Mucosa of gallbladder (tissue), 1 donor: ENCODE measurements around the gene MCC. TPM values are rescaled to one million over a fixed set of nuclear protein-coding genes. Genes with fewer than 3 reads are reported as not detected.

ENCODE experiments used
- DNase-seq: peaks from one replicate; pipeline ENCODE4 v3.0.0-alpha.2; 2020; ENCODE audit warnings: low spot score
- total RNA-seq: library from RNA; stranded (reverse); gene quantifications from one replicate; pipeline ENCODE4 v1.2.1, GENCODE V29; 2021
- donor health status: DM: no; HTN: no; CAD: no.

The MCC gene
- total RNA-seq, 1 donor from 2014 or later: 12.2 TPM

DNA sequence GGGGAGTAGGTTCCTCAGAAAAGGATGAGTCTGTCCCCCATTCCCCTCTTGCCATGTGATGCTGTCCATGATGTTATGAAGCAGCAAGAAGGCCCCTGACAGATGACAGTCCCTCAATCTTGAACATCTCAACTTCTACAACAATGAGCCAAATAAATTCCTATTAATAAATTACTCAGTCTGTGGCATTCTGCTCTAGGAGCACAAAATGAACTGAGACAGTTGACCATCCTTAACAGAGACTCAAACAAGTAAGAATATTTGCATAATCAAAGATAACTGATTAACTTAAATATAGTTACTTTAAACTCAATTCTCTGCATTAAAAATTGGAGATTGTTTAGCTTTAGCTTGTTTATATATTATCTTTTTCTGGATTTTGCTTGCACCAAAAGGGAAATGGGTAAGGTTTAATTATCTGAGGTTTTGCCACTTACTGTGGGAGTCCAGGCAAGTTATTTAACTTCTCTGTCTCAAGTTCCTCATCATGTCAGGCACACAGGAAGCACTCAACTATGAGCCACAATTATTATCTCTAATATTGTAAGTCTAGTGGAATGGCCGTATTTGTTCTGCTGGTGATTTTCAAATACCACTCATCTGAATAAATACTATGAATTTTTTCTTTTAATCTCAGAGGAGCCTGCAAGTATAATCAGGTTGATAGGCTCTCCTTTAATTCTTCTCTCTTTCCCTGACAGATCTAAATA, 216.4 kb downstream of the MCC start:
- no peak for DNase-seq

GRCh38 chr5:113271015-113271414, 217.2 kb downstream of the MCC start:
- no peak for DNase-seq

DNA sequence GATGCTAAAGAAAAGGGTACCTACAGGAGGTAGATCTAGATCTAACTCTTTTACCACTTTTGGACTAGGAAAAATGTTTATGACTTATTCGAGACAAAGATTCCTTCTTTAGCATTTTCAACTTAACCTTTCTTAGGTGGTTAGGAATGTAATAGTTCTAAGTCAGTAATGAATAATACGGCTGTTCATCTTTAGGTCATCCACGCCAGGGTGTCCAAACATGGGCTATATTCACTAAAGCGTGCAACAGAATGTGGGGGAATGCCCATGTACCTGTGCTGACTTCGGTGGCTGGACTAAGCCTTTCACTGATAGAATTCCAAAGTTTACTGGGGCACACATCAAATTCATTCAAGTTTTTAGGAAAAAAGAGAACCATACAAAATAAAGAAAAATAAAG, 218.2 kb downstream of the MCC start:
- DNase-seq: no peak

DNA sequence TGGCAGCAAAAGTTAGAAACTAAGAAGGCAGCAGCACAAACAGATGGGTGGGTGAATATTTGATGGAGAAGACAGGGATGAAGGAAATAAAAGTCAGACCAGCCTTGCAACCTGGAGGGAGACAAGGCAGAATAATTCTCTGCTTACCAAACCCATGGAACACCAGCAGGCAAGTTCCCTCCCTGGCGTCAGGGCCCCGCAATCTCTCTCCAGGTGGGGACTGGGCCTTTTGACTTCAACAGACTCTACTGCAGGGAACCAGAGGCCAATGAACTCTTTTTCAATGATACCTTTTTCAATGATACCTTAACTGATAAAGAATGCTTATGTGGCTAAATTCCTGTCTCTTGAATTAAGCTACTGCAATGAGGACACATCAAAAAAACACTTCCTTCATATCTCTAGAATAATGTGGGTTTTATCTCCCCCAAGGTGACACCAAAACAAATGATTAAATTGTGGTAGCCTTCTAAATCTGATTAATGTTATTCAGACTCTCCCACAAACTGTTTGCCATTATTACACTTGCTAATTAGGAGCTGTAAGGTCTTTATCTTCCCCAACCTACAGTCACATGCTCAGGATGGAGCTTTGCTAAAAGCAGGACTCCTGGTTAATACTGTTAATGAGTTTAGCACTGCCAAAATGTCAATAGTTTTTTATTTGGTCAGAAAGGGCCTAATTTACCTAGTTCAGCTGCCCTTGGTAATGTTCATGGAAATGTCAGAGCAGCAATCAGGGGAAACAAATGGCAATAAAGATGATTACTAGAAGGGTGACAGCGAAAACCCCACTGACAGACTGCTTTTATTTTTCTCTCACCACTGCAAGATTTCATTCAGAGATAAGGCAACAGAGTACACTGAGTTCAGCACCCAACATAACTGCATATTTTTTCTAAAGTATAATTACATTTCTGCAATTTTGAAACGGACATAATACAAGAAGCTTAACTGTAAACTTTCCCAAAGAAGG, 218.9 kb downstream of the MCC start:
- DNase-seq: no peak

GRCh38 chr5:113268232-113268631, 220.0 kb downstream of the MCC start:
- DNase-seq: no peak

DNA sequence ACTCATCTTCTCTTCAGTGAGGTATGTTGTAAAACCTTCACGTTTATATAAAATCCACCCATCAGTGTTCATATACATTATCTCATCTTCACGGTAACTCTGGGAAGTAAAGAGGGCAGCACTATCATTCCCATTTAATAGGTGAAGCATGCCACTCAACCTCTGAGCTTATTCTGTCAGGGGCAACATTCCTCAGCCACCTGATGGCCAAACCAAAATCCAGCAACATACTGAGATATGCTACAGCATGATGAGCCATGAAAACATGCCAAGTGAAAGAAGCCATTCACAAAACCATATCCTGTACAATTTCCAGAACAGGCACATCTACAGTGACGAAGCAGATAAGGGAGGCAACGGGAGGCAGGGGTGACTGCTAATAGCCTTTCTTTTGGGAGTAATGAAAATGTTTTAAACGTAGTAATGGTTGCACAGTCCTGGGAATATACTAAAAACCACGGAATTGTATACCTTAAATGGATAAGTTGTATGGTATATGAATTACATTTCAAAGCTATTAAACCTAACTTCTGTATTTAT, 220.8 kb downstream of the MCC start:
- DNase-seq: no peak

DNA sequence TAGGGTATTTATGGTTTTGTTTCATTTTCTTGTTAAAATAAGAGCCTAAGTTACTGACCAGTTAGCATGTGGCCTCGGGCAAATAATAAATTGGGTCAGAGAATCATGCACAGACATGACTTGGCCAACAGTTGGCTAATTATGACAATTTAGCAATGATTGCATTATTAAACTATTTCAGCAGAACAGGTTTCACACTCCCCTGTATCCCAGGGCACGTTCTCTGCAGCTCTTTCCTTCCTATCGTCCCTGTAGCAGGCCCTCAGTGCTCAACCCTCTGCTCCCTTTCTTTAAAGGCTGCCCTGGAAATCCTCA, 221.4 kb downstream of the MCC start:
- no peak for DNase-seq

GRCh38 chr5:113266227-113266912, 221.9 kb downstream of the MCC start:
- DNase-seq: no peak

- no peak for DNase-seq
Observed at GRCh38 chr5:113265190-113265589, 223.1 kb downstream of the MCC start.

- peak; percentile 49 for DNase-seq
Observed at GRCh38 chr5:113264046-113264445, 224.2 kb downstream of the MCC start.

GRCh38 chr5:113263545-113263944, 224.7 kb downstream of the MCC start:
- DNase-seq: no peak

DNA sequence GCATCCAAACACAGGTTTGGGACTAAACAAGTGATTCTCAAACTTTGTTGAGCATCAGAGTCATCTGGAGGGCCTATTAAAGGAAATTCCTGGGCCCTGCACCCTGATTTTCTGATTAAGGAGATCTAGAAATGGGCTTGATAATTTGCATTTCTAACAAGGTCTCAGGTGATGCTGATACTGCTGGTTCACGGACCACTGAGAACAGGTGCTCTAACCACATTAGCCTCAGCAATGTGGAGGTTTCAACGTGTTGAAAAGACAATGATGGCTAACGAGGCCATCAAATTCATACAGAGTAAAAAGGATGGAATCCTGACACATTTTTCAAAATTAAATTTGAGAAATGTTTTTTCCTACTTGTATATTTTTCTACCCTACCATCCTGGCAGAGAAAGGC, 225.6 kb downstream of the MCC start:
- no peak for DNase-seq

DNA sequence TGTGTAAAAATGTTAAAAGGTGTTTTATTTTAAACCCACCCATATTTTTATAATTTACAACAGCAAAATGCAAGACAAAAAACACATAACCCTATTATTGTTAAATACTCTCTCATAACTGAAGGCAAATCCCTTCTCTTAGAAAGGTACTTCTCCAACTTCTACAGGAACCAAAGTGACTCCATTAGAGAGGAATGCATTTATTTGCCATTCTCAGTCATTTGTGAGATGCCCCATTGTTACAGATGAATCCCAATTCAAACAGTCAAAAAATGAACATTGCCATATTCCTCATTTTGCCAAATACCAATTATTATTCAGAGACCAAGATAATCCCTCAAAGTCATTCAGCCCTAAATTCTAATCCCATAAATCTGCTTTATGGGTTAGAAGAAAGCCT, 229.2 kb downstream of the MCC start:
- no peak for DNase-seq

GRCh38 chr5:113257545-113257944, 230.7 kb downstream of the MCC start:
- no peak for DNase-seq

GRCh38 chr5:113256671-113257452, 231.4 kb downstream of the MCC start:
- no peak for DNase-seq

DNA sequence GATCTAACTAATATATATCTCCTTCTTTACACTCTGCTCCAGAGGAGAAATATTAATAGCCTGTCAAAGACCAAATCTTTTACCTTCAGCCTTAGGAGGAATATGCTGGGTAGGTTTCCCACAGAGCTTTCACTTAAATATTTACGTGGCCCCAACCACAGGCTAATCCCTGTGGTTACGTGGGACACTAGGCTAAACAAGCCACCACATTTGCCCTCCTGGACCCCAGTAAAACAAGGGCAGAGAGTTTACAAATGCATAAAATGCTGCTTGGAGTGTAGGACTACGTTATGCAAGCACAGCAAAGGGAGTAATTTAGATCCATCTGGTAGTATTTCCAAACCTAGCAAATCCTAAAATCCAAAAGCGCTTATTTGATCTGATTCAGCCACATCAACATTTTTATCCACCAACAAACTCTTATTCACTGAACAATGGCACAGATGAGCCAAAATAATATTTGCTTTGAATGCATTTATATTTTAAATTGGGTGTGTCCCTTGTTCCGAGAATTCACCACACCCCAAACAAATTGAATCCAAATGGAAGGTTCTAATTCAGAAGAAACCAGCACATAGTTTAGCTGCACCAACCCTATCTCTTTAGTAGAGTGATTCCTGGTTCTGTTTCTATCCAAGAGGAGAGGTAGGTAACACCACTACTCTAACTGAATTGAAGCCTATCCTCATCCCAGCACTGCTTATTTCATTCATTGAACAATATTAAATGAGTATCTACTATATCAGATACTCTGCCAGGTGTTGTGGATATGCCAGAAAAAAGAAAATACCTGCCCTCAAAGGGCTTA, 232.5 kb downstream of the MCC start:
- no peak for DNase-seq

- no peak for DNase-seq
Observed at GRCh38 chr5:113255105-113255504, 233.1 kb downstream of the MCC start.

- no peak for DNase-seq
Observed at GRCh38 chr5:113253037-113253436, 235.2 kb downstream of the MCC start.

GRCh38 chr5:113252066-113252465, 236.2 kb downstream of the MCC start:
- no peak for DNase-seq

- DNase-seq: peak; percentile 59
Observed at GRCh38 chr5:113250341-113250953, 237.8 kb downstream of the MCC start.
